Gastrocnemius medialis (tissue), 4 donors: ENCODE measurements around the gene ARFGEF3.

Experiments used
- POLR2A ChIP-seq, 2 donors: fragments of 450-650 bp; IDR thresholded peaks; one replicate each; pipeline ENCODE4 v1.6.1; 2017; ENCODE audit warnings: antibody characterized with exemption in 2 of 2, mild to moderate bottlenecking in 2 of 2, moderate library complexity in 2 of 2
- TF ChIP-seq, protein P1 (sequence below), 5 experiments: fragments of 450-650 bp in 3 of 5; fragments of 200-600 bp in 2 of 5; sonication (generic) in 2 of 5; IDR thresholded peaks in 4 of 5; conservative IDR thresholded peaks in 1 of 5; 1 replicate in 4 of 5; 2 replicates in 1 of 5; pipeline ENCODE4 v1.5.1; 2016 to 2019; ENCODE audit warnings: antibody characterized with exemption in 5 of 5, mild to moderate bottlenecking in 3 of 5, moderate library complexity in 3 of 5

DNA sequence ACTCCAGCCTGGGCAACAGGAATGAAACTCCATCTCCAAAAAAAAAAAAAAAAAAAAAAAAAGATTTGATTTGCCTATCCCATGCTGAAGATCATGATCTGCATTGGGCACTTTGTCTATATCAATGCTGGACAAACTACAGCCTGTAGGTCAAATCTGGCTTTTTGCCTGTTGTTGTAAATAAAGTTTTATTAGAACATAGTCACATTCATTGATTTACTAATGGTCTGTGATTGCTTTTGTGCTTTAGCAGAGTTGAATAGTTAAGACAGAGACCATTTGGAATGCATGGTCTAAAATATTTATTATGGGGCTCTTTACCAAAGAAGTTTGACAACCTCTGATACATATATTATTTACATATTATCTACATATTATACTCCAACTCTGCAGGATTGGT is 42.6 kb downstream of the ARFGEF3 start:
- TF ChIP-seq, protein P1, sequence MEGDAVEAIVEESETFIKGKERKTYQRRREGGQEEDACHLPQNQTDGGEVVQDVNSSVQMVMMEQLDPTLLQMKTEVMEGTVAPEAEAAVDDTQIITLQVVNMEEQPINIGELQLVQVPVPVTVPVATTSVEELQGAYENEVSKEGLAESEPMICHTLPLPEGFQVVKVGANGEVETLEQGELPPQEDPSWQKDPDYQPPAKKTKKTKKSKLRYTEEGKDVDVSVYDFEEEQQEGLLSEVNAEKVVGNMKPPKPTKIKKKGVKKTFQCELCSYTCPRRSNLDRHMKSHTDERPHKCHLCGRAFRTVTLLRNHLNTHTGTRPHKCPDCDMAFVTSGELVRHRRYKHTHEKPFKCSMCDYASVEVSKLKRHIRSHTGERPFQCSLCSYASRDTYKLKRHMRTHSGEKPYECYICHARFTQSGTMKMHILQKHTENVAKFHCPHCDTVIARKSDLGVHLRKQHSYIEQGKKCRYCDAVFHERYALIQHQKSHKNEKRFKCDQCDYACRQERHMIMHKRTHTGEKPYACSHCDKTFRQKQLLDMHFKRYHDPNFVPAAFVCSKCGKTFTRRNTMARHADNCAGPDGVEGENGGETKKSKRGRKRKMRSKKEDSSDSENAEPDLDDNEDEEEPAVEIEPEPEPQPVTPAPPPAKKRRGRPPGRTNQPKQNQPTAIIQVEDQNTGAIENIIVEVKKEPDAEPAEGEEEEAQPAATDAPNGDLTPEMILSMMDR (IDR thresholded peaks at IDR 0.05 in 4 of 5, conservative IDR thresholded peaks at IDR 0.05 in 1 of 5) = no peak
- TF ChIP-seq POLR2A (IDR thresholded peaks at IDR 0.05) = no peak
